Stimulated activated CD4-positive, alpha-beta T cell treated with anti-CD3 and anti-CD28 coated beads, Interleukin-1b, Interleukin-23, amount 100 ng/mL, for 48 hours (primary cell): ENCODE measurements around the gene HAPLN3.
A peak's percentile ranks its signal among the peaks of the same experiment; 100 is the strongest.

ENCODE experiments used
- DNase-seq: peaks from one replicate; pipeline ENCODE4 v3.0.0-alpha.2; 2020

HAPLN3 gene

GRCh38 chr15:88909956-88910831, 14.8 kb upstream of the HAPLN3 start:
- no peak for DNase-seq

- DNase-seq, result no peak
Observed at GRCh38 chr15:88908697-88909621, 13.6 kb upstream of the HAPLN3 start.

- no peak for DNase-seq
Observed at GRCh38 chr15:88908123-88908522, 12.8 kb upstream of the HAPLN3 start.

GRCh38 chr15:88907111-88907510, 11.8 kb upstream of the HAPLN3 start:
- no peak for DNase-seq

- no peak for DNase-seq
Observed at GRCh38 chr15:88906551-88906950, 11.2 kb upstream of the HAPLN3 start.

GRCh38 chr15:88906130-88906529, 10.8 kb upstream of the HAPLN3 start:
- no peak for DNase-seq

GRCh38 chr15:88905576-88905975, 10.2 kb upstream of the HAPLN3 start:
- no peak for DNase-seq

- DNase-seq, result peak; percentile 91
Observed at GRCh38 chr15:88904624-88905327, 9.4 kb upstream of the HAPLN3 start.

- no peak for DNase-seq
Observed at GRCh38 chr15:88904257-88904623, 8.9 kb upstream of the HAPLN3 start.

GRCh38 chr15:88902846-88903245, 7.5 kb upstream of the HAPLN3 start:
- DNase-seq, result no peak

GRCh38 chr15:88902221-88902835, 7.0 kb upstream of the HAPLN3 start:
- no peak for DNase-seq

GRCh38 chr15:88901508-88902220, 6.3 kb upstream of the HAPLN3 start:
- no peak for DNase-seq

GRCh38 chr15:88900982-88901418, 5.7 kb upstream of the HAPLN3 start:
- no peak for DNase-seq

- no peak for DNase-seq
Observed at GRCh38 chr15:88900309-88900981, 5.1 kb upstream of the HAPLN3 start.

GRCh38 chr15:88899251-88899650, 3.9 kb upstream of the HAPLN3 start:
- DNase-seq, result no peak

GRCh38 chr15:88898736-88899135, 3.4 kb upstream of the HAPLN3 start:
- DNase-seq, result no peak

GRCh38 chr15:88897456-88898194, 2.3 kb upstream of the HAPLN3 start:
- peak; percentile 82 for DNase-seq

GRCh38 chr15:88897142-88897455, 1.8 kb upstream of the HAPLN3 start:
- DNase-seq, result no peak

GRCh38 chr15:88896333-88897033, 1.1 kb upstream of the HAPLN3 start:
- no peak for DNase-seq

- DNase-seq, result peak; percentile 87
Observed at GRCh38 chr15:88894348-88894818, 961 bp downstream of the HAPLN3 start.
